ENCODE results near the gene KLK5. TPM values are rescaled to one million over a fixed set of nuclear protein-coding genes. Genes with fewer than 3 reads are reported as not detected.

Gene KLK5
- total and polyA plus RNA-seq, 2 donors (not counting 1 experiment from before 2014, with no cell fraction given), result not detected

DNA sequence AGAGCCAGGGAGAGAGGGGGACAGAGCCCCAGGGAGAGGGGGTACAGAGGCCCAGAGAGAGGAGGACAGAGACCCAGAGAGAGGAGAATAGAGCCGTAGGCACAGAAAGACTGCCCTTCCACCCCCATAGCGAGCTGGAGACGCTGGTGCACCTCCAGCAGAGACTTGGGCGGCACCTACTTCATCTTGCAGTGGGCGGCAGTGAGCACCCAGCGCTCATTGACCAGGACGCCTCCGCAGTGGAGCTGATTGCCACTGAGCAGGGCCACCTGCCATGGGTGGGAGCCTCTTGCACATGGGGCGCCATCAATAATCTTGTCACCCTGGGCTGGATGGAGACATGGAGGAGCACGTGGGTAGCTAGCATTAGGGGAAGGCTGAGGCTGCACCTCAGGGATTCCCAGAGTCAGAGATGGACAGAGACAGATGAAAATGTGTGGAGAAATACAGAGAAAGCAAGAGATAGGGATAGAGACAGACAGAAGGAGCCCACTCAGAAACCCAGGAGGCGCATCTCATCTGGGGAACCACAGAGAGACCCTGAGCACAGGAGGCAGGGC, 28.8 kb upstream of the KLK5 start:
- Histone ChIP-seq H3K79me2 (ENCODE audit: control insufficient read depth, insufficient read depth, low read length) (no peaks in the 10 kb centered on the region), H3K27ac (ENCODE audit: low read length in 2 of 2) (no peak overlapping the region), H3K9ac (ENCODE audit: low read length) (no peak overlapping the region), H3K4me1 (ENCODE audit: control insufficient read depth in 2 of 2, insufficient read depth in 2 of 2, low read length in 2 of 2) (no peaks in the 10 kb centered on the region), H3K4me3 (ENCODE audit: control extremely low read depth in 1 of 5, extremely low read depth in 1 of 5, insufficient read depth in 1 of 5, low read depth in 2 of 5, low read length in 4 of 5) (no peak overlapping the region), H3K9me3 (ENCODE audit: control extremely low read depth in 1 of 3, control insufficient read depth in 2 of 3, insufficient read depth in 1 of 3, low read length in 2 of 3) (peaks cover 0 to 6% (median 0%) of the 10 kb centered on the region in 3 donors), H2AFZ (ENCODE audit: insufficient read depth, low read depth, low read length, poor library complexity, severe bottlenecking) (no peak overlapping the region), H4K20me1 (ENCODE audit: control insufficient read depth, insufficient read depth, low read length, poor library complexity, severe bottlenecking) (no peaks in the 10 kb centered on the region), H3K4me2 (replicated peaks; ENCODE audit: low read depth, low read length, poor library complexity, severe bottlenecking) (no peak overlapping the region), H3K36me3 (replicated peaks in 1 of 2; ENCODE audit: control extremely low read depth in 1 of 2, control insufficient read depth in 1 of 2, extremely low read depth in 1 of 2, insufficient read depth in 2 of 2, low read length in 1 of 2) (no peaks in the 10 kb centered on the region), H3K27me3 (replicated peaks in 1 of 4; ENCODE audit: control extremely low read depth in 1 of 4, control insufficient read depth in 3 of 4, insufficient read depth in 4 of 4, low read length in 3 of 4) (peaks cover 0 to 16% (median 0%) of the 10 kb centered on the region in 4 experiments)
- ChIA-PET POLR2A (no interaction called here), CTCF (no interaction called here)
- ATAC-seq (ENCODE audit: low read depth) (no peak), DNase-seq (no peak)
- intact Hi-C loops (cut with micrococcal nuclease), result no loop called here
- H3K27me3 Mint-ChIP-seq, result peaks cover 62% of the 10 kb centered on the region
- no peak overlapping the region for H3K4me3 Mint-ChIP-seq
- H3K4me1 Mint-ChIP-seq, result no peaks in the 10 kb centered on the region
- H3K27ac Mint-ChIP-seq, result no peak overlapping the region
- 68% methylated on average over 10 of the region's 11 CpGs for WGBS (ENCODE audit: insufficient coverage)
- H3K9me3 Mint-ChIP-seq (ENCODE audit: insufficient read depth), result peaks cover 4% of the 10 kb centered on the region
- TF ChIP-seq, protein P1, sequence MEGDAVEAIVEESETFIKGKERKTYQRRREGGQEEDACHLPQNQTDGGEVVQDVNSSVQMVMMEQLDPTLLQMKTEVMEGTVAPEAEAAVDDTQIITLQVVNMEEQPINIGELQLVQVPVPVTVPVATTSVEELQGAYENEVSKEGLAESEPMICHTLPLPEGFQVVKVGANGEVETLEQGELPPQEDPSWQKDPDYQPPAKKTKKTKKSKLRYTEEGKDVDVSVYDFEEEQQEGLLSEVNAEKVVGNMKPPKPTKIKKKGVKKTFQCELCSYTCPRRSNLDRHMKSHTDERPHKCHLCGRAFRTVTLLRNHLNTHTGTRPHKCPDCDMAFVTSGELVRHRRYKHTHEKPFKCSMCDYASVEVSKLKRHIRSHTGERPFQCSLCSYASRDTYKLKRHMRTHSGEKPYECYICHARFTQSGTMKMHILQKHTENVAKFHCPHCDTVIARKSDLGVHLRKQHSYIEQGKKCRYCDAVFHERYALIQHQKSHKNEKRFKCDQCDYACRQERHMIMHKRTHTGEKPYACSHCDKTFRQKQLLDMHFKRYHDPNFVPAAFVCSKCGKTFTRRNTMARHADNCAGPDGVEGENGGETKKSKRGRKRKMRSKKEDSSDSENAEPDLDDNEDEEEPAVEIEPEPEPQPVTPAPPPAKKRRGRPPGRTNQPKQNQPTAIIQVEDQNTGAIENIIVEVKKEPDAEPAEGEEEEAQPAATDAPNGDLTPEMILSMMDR (IDR thresholded peaks at IDR 0.05), result no peak
- no peak for TF ChIP-seq EZH2 (IDR thresholded peaks at IDR 0.05; ENCODE audit: borderline replicate concordance, insufficient read depth, low read depth, low read length, poor library complexity, severe bottlenecking)

DNA sequence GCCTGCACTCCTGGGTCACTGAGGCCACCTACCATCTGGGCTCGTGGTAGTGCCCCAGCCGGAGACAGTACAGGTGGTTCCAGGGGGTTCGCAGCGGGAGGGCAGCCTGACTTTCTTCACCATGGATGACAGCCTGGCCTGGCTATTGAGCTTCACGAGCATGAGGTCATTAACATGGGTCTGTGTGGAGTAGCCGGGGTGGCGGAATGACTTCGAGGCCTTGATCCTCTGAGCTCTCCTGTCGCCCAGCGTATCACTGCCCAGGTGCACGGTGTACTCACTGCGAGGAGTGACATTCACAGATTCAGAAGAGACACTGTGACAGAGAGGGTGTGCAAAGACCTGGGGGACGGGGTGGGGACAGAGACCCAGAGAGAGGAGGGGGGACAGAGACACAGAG, 27.4 kb upstream of the KLK5 start:
- Mint-ChIP-seq H3K4me3 (no peak overlapping the region), H3K27me3 (peaks cover 61% of the 10 kb centered on the region)
- ATAC-seq (ENCODE audit: low read depth), result no peak

More for the DNA sequence above, 27.4 kb upstream of the KLK5 start:
- no peak for DNase-seq
- H3K27me3 ChIP-seq (replicated peaks in 1 of 4; ENCODE audit: control extremely low read depth in 1 of 4, control insufficient read depth in 3 of 4, insufficient read depth in 4 of 4, low read length in 3 of 4), result peaks cover 0 to 16% (median 0%) of the 10 kb centered on the region in 4 experiments
- H3K4me2 ChIP-seq (replicated peaks; ENCODE audit: low read depth, low read length, poor library complexity, severe bottlenecking), result no peak overlapping the region
- CTCF ChIA-PET, result no interaction called here
- no peak for TF ChIP-seq EZH2 (IDR thresholded peaks at IDR 0.05; ENCODE audit: borderline replicate concordance, insufficient read depth, low read depth, low read length, poor library complexity, severe bottlenecking)
- TF ChIP-seq, protein P1 (IDR thresholded peaks at IDR 0.05), result no peak
- H3K79me2 ChIP-seq (ENCODE audit: control insufficient read depth, insufficient read depth, low read length), result no peaks in the 10 kb centered on the region
- 75% methylated on average over 13 of the region's 13 CpGs for WGBS (ENCODE audit: insufficient coverage)
- H3K4me3 ChIP-seq (ENCODE audit: control extremely low read depth in 1 of 5, extremely low read depth in 1 of 5, insufficient read depth in 1 of 5, low read depth in 2 of 5, low read length in 4 of 5), result no peak overlapping the region
- H3K36me3 ChIP-seq (replicated peaks in 1 of 2; ENCODE audit: control extremely low read depth in 1 of 2, control insufficient read depth in 1 of 2, extremely low read depth in 1 of 2, insufficient read depth in 2 of 2, low read length in 1 of 2), result no peaks in the 10 kb centered on the region
- no peak overlapping the region for H3K9ac ChIP-seq (ENCODE audit: low read length)
- H4K20me1 ChIP-seq (ENCODE audit: control insufficient read depth, insufficient read depth, low read length, poor library complexity, severe bottlenecking), result no peaks in the 10 kb centered on the region
- no peak overlapping the region for H3K27ac Mint-ChIP-seq
- no peaks in the 10 kb centered on the region for H3K4me1 Mint-ChIP-seq
- H3K4me1 ChIP-seq (ENCODE audit: control insufficient read depth in 2 of 2, insufficient read depth in 2 of 2, low read length in 2 of 2), result no peaks in the 10 kb centered on the region
- H3K9me3 Mint-ChIP-seq (ENCODE audit: insufficient read depth), result peaks cover 3% of the 10 kb centered on the region
- POLR2A ChIA-PET, result no interaction called here
- intact Hi-C loops (cut with micrococcal nuclease), result no loop called here
- H3K9me3 ChIP-seq (ENCODE audit: control extremely low read depth in 1 of 3, control insufficient read depth in 2 of 3, insufficient read depth in 1 of 3, low read length in 2 of 3), result peaks cover 0 to 2% (median 0%) of the 10 kb centered on the region in 3 donors
- H3K27ac ChIP-seq (ENCODE audit: low read length in 2 of 2), result no peak overlapping the region
- no peak overlapping the region for H2AFZ ChIP-seq (ENCODE audit: insufficient read depth, low read depth, low read length, poor library complexity, severe bottlenecking)
